RPMI8226 (cell line): Measurements from ENCODE around the gene TICRR.
A peak's percentile ranks its signal among the peaks of the same experiment; 100 is the strongest.

Source experiments
- DNase-seq: peaks from one replicate; pipeline ENCODE4 v3.0.0-alpha.2; 2015

Gene TICRR

GRCh38 chr15:89630974-89631901 is 56.0 kb downstream of the TICRR start:
- no peak for DNase-seq

DNA sequence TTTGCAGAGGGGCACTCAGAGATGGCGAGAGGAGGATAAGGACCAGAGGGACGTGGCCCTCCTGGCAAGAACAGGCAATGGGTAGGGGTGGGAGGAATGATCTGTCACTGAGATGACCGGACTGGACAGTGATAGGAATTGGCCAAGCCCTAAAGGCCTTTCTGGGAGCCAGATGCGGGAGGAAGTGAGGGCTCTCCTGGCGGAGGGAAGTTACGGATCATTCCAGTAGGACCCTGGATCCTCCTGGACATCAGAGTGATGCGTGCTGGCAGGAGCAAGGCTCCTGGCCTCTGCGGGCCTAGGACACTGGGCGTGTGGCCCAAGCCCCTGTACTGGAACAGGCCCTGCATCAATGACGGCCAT is 56.6 kb downstream of the TICRR start:
- DNase-seq = no peak

- DNase-seq = no peak
Observed at GRCh38 chr15:89632563-89633430, 57.5 kb downstream of the TICRR start.

GRCh38 chr15:89633585-89633984 is 58.3 kb downstream of the TICRR start:
- no peak for DNase-seq

GRCh38 chr15:89640245-89640644 is 65.0 kb downstream of the TICRR start:
- no peak for DNase-seq

GRCh38 chr15:89641053-89641452 is 65.8 kb downstream of the TICRR start:
- DNase-seq = no peak

GRCh38 chr15:89642106-89642505 is 66.8 kb downstream of the TICRR start:
- no peak for DNase-seq

DNA sequence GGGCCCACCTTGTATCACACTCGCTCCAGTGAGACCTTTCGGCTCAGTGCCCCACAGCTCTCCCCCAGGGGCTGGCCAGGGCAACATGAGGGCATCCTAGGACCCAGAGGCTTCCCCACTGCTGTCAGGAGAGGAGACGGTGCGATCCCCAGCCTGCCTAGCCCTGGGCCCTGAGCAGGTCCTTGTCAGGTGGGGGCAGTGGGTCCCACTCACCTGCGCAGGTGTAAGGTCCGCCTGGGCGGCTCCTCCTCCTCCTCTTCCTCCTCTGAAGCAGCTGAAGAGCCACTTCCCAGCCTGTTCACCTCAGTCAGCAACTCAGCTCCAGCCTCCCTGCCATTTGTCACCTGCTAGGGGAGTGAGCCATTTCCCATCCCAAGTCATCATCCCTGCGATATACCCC is 70.4 kb downstream of the TICRR start:
- DNase-seq = no peak

DNA sequence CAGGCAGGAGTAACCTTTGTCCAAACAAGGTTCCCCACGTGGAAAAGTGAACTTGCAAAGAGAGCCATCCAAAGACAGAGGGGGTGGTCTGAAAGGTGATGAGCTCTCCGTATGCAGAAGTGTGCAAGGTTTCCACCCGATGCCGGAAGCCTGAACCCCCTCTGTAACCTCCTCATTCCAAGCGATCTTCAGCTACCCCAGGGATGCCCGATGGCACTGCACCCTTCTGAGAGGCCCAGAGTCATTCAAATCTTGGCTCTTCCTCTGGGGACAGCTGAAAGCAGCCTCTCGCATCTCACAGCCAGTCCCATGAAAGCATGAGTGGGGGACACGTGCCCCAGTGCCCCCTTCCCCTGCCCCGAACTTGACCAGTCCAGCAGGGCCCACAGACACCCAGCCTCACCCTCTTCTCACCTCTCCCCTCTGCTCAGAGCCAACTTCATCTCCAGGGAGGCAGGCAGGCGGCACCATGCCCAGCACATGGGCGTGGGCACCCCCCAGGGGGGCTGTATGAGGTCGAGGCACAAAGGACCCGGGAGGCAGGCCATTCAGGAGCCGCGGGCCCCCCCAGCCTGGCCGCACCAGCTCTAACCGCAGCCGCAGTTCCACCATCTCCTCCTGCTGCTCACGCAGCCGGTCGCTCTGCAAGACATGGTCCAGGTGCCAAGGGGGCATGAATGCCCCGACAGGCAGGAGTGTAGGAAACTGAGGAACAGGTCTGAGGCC is 71.3 kb downstream of the TICRR start:
- DNase-seq = no peak

GRCh38 chr15:89647191-89647851 is 72.1 kb downstream of the TICRR start:
- peak; percentile 79 for DNase-seq

- no peak for DNase-seq
Observed at GRCh38 chr15:89648106-89649012, 73.1 kb downstream of the TICRR start.

DNA sequence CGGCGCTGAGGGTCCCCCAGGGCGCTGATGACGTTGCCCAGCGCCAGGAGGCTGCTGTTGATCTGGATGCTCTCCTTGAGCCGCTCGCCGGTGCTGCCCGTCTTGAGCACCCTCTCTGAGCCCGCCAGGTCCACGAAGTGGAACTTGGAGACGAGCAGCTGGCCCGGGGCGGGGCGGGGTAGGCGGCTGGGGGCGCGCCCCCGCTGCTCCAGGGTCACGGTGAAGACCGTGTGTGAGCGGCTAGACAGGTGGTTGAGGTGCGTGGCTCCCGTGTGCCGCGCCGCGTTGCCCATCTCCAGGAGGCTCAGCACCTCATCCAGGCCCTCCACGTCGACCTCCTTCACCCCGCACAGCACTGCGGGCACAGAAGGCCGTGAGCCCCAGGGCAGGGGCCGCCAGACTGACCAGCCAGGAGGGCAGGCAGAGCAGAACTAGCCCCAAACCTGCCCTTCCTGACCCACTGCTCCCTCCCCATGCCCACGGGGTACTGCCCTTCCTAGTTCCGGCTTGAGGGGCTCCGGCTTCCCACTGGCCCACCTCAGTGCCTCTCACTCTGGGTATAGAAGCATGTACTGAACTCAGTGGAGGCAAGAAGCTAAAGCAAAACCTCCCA is 73.8 kb downstream of the TICRR start:
- DNase-seq = no peak

- no peak for DNase-seq
Observed at GRCh38 chr15:89649716-89650115, 74.4 kb downstream of the TICRR start.

GRCh38 chr15:89652131-89652530 is 76.9 kb downstream of the TICRR start:
- DNase-seq = no peak

- DNase-seq = peak; percentile 32
Observed at GRCh38 chr15:89652666-89653065, 77.4 kb downstream of the TICRR start.

DNA sequence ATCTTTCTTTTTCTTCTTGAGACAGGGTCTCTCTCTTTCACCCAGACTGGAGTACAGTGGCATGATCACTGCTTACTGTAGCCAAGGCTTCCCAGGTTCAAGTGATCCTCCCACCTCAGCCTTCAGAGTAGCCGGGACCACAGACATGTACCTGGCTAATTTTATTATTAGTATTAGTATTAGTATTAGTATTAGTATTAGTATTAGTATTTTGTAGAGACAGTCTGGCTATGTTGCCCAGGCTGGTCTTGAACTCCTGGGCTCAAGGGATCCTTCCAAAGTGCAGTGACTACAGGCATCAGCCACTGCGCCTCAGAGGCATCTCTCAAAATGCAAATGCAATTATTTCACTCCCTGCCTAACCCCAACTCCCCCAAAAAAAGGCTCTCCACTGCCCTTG is 78.3 kb downstream of the TICRR start:
- no peak for DNase-seq

DNA sequence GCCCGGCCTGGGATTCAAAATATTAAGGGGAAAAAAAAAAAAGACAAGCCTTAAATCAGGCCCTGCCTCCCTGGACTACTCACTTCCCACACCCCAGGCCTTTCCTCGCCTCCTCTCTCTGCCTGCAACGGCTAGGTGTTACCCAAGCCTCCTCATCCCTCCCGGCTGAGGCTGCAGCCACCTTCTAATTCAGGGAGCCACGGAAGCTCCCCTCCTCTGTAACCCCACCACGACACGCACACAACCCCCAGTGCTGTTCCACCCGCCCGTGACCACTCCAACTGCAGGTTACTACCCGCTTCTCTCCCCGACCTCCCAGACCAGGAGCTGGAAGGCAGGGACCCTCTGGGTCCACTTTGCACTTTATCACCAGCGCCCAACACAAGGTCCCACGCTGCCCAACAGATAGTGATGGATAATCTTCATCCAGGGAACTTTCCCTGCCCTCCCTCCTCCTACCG is 79.1 kb downstream of the TICRR start:
- DNase-seq = no peak

DNA sequence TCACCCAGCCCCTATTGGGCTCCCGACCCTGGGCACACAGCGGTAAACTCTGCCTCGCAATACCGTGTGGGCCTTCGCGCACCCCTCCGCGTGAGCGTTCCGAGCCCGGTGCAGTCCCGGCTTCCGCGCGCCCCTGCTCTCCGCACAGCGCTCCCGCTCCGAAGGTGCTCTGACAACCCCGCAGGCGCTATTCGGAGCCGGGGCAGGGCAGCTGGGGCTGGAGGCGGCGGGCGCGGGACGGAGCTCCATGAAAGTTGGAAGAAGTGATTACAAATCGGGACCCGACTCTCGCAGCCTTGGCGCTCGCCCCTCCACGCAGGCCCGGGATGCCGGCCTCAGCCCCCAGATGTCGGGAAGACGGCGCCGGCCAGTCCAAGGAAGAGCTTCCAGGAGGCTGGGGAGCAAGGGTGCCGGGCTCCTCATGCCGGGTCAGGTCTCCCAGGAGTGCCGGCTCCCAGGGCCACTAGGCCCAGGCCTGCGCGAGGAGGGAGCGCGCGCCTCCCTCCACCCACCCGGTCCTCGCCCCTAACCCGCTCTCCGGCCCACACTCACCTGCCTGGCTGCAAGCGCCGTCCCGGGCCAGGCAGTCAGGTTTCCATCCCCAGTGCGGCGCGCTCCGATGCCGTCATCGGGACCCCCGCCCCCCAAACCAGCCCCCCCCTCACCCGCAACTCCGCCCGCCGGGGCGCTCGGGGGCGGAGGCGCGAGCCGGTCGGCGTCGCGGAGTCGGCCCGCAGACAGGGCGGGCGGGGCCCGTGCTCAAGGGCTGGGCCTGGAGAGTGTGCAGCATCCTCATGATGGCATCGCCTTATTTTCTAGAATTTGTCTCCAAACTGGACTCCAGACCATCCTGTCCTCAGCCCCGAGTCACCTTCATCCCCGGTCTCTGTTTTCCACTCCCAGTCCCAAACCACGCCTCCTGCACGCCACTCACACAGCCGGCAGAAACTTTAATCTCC is 79.9 kb downstream of the TICRR start, which contains the start of gene KIF7:
Gene KIF7, minus strand, starts transcription at position 621 of the 959 bp plus-strand sequence. CDS start 2,537 bp downstream, outside the sequence.
- DNase-seq = no peak

- DNase-seq = no peak
Observed at GRCh38 chr15:89656116-89656815, 81.0 kb downstream of the TICRR start.
